ENCODE measurements around the gene PIGC.

Gene PIGC

GRCh38 chr1:172469717-172470116, 25.8 kb upstream of the PIGC start:
- DNase-seq (ENCODE audit: low read depth): no peak
- no peak for TF ChIP-seq CTCF (IDR thresholded peaks at IDR 0.05; ENCODE audit: control insufficient read depth, extremely low read depth, insufficient read depth)

GRCh38 chr1:172468296-172468695, 24.4 kb upstream of the PIGC start:
- H3K4me3 ChIP-seq (ENCODE audit: low read depth, low read length): no peak overlapping the region
- DNase-seq (ENCODE audit: low read depth): no peak
- no peak for TF ChIP-seq CTCF (IDR thresholded peaks at IDR 0.05; ENCODE audit: control insufficient read depth, extremely low read depth, insufficient read depth)

More at GRCh38 chr1:172469717-172470116, 25.8 kb upstream of the PIGC start:
- H3K4me3 ChIP-seq (ENCODE audit: low read depth, low read length): no peak overlapping the region

DNA sequence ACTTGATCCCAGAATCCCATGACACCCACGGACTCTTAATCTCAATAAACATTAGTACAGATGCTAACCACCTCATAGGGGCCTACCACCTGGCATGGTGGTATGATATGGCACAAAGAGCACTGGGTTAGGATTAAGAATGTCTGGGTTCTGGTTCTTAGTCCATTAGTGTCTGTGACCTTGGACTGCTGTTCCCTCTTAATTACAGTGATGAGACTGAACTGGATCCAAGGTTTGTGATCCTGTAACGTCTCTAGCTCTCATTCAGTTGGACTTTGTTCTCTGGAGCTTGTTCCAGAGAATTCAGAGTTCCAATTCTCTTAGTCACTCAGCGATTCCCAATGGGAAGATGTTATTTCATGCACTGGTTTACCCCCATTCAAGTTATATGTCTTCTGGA, 23.6 kb upstream of the PIGC start:
- H3K4me3 ChIP-seq (ENCODE audit: low read depth, low read length): no peak overlapping the region
- TF ChIP-seq CTCF (IDR thresholded peaks at IDR 0.05; ENCODE audit: control insufficient read depth, extremely low read depth, insufficient read depth): no peak
- no peak for DNase-seq (ENCODE audit: low read depth)

GRCh38 chr1:172466795-172467407, 23.0 kb upstream of the PIGC start:
- no peak for DNase-seq (ENCODE audit: low read depth)
- TF ChIP-seq CTCF (IDR thresholded peaks at IDR 0.05; ENCODE audit: control insufficient read depth, extremely low read depth, insufficient read depth): no peak
- H3K4me3 ChIP-seq (ENCODE audit: low read depth, low read length): no peak overlapping the region

DNA sequence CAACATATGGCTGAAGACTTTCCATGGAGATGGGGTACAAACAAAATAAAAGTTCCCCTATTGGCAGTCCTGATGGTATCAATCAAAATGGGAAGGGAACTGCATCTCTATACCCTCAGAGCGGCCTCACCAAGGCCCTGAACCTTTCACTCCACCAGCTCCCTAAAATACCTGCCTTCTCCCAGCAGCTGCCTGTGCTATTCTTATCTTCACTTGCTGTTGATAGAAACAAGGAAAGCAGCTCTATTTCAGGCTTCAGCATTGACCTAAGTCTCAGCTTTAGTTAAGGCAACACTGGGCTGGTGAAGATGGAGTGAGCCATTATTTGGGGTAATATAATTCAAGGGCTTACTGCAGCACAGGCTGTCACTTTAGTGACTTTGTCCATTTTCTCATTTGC, 21.7 kb upstream of the PIGC start:
- DNase-seq (ENCODE audit: low read depth): no peak
- no peak overlapping the region for H3K4me3 ChIP-seq (ENCODE audit: low read depth, low read length)
- TF ChIP-seq CTCF (IDR thresholded peaks at IDR 0.05; ENCODE audit: control insufficient read depth, extremely low read depth, insufficient read depth): no peak

DNA sequence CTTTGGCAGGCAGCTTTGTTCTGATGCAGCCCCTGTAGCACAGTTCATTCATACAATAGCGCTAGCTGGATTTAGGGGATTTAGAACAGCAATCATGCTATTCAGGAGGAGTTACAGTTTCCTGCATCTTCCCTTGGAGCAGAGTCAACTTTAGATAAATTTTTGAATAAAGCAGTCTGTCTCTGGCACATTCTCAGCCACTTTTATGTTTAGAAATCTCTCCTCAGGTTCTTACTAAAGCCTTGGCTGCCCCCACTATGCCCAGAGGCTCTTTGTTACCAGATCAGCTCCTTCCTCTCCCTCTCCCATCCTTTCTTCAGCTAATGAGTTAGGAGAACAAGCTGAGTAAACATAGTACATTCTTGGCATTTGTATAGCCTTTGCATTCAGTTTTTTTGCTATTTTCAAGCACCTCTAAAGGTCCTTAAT, 17.0 kb upstream of the PIGC start:
- no peak for DNase-seq (ENCODE audit: low read depth)
- no peak overlapping the region for H3K4me3 ChIP-seq (ENCODE audit: low read depth, low read length)

More for the DNA sequence above, 17.0 kb upstream of the PIGC start:
- TF ChIP-seq CTCF (IDR thresholded peaks at IDR 0.05; ENCODE audit: control insufficient read depth, extremely low read depth, insufficient read depth): no peak

Measured in LNCaP clone FGC (cell line).